Measurements from ENCODE around the gene IL1RAPL1.

Gene IL1RAPL1

DNA sequence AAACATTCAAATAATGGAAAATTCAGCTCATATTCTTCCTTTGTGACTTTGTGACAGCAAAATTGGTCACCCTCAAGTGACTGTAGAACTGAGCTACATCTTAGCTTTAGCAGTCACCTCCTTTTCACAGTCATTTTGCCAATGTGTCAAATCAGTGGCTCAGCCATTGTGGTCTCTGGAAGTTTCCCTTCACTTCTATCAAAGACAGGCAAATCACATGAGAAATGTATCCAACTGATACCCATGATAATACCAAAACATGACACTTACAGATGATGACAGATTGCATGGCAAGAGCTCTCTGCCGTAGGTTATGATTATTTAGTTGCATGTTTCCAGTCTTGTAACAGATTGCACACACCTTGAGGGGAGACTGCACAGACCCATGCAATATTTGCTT lies 1078.3 kb downstream of the IL1RAPL1 start:
- DNase-seq, result no peak

DNA sequence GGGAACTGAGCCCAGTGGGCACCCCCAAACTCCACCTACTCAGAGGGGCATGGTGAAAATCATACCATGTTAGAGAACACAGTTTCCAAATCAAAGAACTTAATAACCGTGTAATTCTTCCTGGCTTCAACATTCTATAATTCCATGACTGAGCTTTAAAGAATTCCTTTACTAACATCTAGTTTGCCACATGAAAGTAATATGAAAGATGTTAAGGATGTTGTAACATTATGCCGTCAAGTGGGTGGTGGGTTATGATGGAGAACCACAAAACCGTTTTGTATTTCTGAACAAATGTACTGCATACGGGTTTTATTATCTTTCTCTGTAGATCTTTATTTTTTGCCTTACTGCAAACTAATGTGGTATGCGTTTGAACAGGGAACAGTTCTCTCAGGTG lies 1079.1 kb downstream of the IL1RAPL1 start:
- no peak for DNase-seq

DNA sequence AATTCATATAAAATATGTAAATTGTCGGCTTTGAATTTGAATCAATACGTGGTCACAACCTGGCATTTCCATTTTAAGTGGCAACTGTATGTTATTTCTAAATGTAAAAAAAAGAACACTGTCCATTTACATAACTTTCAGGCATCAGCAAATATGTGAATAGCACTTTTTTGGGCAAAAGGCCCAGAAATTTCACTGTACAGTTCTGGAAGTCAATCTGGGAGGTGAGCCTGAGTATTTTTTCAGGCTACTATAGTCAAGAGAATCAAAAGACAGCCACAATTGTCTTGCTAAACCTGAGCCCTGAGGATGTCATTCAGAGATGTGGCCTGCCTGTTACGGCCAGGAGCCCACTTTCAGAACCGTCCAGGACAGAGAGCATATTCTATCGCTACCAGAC lies 1084.2 kb downstream of the IL1RAPL1 start:
- DNase-seq, result no peak

DNA sequence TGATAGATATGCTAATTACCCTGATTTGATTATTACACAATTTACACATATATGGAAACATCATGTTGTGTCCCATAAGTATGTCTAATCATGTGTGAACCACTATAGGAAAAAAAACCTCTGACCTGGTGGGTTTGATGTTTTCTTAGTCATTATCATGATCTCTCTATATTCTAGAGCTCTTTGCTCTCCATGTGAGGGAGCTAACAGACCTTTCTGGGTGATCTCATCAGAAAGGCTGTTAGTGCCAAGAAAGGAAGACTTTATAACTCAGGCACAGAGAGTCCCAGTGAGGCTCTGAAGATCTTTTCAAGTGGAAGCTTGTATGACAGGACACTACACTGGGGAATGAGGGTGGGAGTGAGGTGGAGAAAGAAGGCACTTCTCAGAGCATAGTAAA lies 1100.4 kb downstream of the IL1RAPL1 start:
- DNase-seq, result no peak

DNA sequence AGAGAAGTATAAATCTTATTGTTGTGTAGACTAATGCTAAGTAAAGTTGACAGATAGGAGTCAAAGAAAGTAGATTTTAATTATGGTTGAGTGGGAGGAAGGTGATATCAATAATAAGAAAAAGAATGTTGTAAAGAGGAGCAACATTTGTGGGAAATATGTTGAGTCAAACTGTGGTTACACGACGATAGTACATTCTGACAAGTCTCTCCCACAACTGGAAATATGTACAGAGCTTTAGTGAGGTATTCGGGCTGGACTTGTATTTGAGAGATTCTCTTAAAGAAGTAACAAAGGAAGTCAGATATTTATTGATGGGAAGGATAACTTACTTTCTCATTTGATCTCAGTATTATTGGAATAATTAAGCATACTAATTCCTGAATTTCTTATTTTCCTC lies 1102.8 kb downstream of the IL1RAPL1 start:
- no peak for DNase-seq

DNA sequence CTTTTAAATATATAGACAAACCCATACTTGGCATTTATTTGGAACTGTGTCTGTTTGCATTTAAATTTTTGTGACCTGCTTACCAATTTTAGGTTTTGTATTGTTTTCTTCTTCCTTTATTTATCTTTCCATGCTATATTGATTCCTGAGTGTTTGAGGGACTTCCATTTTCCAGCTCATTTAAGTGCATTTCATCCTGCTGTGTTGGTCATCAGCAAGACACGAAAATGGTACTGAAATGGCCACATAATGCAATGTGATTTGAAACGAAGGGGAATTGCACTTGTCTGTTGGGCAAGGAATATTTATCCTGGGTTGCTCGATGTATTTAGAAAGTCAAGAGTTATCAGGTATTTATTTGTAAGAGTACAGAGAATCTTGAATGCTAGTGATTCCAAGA lies 1103.8 kb downstream of the IL1RAPL1 start:
- DNase-seq, result no peak

DNA sequence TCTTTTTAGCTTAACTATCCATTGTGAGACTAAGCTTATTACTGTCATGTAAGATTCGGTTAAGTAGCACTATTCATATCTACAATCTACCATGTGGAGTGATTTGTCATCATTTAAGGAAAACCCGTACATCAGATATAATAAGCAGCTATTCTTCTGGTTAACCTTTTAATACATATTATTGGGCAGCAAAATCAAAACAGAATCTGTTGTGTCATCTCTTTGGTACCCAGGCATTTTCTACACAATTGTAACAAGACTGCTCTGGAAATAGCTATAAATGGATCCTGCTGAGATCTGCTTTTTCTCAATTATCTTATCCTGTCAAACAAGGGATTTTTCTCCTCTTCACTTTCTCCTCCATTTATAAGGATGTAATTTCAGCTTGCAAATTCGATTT lies 1106.7 kb downstream of the IL1RAPL1 start:
- DNase-seq, result no peak

DNA sequence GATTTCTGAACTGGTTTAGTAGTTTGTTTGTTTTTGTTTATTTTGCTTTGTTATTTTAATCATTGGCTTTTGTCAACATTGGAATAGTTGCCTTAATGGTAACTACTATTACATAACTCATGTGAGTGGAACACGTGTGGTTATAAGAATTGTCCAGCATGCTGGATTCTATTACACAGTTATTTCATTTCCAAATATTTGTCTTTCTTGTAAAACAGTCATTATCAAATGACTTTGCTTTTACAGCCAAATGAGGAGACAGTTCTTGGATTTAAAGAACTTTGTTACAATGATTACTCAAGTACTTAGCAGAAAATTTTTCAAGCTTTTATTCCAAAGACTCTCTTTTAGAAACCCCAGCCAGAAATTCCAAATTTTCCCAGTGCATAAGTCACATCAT lies 1112.0 kb downstream of the IL1RAPL1 start:
- no peak for DNase-seq

DNA sequence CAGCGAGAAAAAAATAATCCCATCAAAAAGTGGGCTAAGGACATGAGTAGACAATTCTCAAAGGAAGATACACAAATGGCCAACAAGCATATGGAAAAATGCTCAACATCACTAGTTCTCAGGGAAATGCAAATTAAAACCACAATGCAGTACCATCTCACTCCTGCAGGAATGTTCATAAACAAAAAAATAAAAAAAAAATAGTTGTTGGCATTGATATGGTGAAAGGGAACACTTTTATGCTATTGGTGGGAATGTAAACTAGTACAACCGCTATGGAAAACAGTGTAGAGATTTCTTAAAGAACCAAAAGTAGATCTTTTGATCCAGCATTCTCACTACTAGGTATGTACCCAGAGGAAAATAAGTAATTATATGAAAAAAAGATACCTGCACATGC lies 1119.8 kb downstream of the IL1RAPL1 start:
- DNase-seq, result no peak

DNA sequence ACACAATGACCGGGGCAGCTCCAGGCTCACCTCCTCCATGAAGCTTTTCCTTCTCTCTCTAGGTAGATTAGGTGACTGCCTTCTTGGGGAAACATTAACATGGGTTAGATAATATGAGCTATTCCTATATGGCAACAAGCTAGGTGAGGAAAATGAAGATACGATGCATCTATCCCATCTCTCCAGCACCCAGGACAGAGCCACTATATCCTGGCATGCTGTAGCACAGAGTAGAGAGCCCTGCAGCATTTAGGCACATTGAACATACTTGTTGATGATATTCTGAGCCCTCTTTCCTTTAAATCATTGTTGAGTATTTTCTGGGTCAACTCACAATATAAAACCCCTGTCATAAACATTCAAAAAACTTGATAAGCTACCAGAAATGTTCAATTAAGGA lies 1133.9 kb downstream of the IL1RAPL1 start:
- DNase-seq, result no peak

DNA sequence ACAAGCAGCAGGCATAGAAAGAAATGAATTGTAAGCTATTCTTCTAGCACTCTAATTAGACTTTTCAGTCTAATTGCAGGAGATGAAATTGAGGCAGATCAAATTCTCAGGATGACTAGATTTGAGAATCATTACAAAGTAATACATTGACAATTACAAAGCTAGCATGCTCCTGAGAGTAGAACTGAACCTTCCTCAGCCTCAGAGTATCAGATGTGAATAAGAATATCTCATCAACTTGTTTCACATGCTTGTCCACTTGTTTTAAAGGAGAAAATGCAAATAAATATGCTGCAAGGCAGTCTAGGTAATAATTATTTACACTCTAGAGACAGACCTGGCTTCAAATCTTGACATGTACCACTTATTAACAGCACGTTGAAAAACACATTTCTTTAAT lies 1137.1 kb downstream of the IL1RAPL1 start:
- no peak for DNase-seq

DNA sequence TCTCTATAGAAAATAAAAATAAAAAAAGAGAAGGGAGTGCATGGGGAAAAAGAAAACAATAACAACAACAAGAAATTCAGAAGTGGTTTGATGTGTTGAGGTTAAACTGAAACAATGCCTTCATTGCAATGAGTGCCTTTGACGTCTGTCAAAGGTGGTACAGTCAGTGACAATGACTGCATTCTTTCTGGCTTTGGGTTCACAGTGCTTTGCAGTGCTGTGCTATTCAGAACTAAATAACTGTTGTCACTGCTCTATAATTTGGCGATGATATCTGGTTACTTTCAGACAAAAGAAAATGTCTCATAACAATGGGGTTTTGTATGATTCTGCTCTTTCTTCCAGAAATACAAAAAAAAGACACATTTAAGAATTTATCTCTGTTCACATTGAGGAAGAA lies 1139.6 kb downstream of the IL1RAPL1 start:
- DNase-seq, result no peak

DNA sequence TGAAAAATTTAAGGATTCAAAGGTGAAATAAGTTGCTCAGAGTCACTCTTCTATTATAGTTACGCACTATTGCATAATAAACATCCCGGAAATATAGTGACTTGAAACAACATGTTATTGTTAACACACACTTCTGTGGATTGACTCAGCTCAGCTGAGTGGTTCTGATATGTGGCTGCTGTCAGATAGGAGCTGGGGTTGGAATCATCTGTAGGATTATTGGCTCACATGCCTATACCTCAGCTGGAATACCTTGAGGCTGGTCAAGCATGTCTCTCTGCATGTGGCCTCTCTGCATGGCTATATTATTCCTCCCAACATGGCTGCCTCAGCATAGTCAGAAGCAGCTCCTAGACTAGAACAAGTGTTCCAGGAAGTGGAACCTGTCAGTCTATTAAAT lies 1141.4 kb downstream of the IL1RAPL1 start:
- DNase-seq, result no peak

DNA sequence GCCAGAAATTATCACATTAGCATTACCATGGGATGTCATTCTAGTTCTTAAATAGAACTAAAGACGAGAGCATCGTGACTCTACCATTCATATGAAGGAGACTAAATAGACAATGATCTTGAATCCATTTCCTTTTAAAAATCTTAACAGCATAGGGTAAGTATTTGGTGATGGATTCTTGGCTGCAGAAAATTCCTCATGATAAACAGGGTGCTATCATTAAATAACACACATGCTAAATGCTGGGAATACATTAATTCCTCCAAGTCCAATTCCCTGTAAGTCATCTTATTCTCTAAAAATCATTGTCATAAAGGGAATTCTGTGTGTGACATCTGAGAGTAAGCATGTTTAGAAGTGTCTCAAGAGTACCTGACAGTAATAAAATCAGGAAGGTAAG lies 1157.7 kb downstream of the IL1RAPL1 start:
- no peak for DNase-seq

DNA sequence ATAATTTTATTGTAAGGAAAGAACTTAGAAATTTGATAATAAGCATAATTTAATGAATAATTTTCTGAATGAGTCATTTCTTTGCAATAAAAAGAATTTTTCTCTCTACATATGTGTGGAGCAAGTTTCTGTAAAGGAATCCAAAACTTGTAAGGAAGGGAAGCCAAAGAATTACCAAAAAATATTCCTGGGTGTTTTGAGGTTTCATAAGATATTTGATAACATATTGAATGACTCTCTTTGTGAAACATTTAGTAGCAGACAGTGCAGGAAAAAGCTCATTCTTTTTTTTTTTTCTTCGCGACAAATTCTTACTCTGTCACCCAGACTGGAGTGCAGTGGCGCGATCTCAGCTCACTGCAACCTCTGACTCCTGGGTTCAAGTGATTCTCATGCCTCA lies 1159.1 kb downstream of the IL1RAPL1 start:
- DNase-seq, result no peak

DNA sequence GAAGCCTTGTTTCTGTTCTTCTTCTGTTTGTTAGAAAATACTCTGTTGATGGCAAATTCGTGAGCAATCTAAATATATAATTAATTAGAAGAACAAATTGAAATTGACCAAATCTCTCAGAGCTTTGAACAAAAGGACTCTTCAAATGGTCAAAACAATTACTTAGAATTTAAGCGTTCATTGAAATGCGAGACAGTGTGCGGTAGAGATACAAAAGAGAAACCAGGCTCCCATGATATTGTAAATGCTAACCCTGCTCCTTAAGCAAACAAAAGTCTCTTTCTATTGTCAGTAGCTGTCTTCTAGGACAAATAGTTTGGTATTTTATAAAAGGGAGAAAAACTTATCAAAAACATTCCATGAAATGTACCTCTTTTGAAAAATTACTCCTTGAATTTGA lies 1174.8 kb downstream of the IL1RAPL1 start:
- DNase-seq, result no peak

DNA sequence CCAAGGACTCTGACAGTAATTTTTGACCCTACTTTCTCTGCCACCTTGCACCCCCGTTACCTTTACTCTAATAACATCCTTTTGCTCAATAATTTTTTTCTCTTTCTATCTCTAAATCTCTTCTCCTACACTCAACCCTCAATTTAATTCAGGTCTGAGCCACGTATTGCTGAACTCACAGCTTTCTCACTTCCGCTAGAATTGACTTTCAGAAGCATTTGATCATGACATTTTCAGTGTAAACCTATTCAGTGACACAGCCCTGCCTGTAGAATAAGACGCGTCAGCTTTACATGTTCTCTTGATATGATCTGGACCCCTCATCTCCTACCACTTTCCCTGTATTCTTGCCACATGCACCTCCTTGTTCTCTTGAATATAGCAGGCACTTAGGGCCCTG lies 1188.6 kb downstream of the IL1RAPL1 start:
- DNase-seq, result no peak

DNA sequence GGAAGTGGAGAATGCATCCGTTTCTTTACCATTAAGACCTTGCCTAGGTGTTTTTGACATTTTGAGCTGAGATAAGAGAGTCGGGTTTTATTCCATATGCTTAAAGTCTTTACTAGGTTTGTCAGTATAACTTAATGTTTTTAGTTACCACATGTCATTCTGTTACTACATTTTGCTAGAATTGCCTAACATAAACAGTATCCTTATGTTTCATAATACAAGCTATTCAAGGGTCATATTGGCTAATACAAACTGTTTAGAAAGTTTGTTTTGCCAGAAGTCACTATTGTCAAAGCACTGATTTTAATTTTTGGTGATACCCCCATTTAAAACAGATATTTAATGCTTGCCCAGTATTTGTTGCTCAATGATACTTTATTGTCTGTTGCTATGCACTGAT lies 1200.4 kb downstream of the IL1RAPL1 start:
- DNase-seq, result no peak

DNA sequence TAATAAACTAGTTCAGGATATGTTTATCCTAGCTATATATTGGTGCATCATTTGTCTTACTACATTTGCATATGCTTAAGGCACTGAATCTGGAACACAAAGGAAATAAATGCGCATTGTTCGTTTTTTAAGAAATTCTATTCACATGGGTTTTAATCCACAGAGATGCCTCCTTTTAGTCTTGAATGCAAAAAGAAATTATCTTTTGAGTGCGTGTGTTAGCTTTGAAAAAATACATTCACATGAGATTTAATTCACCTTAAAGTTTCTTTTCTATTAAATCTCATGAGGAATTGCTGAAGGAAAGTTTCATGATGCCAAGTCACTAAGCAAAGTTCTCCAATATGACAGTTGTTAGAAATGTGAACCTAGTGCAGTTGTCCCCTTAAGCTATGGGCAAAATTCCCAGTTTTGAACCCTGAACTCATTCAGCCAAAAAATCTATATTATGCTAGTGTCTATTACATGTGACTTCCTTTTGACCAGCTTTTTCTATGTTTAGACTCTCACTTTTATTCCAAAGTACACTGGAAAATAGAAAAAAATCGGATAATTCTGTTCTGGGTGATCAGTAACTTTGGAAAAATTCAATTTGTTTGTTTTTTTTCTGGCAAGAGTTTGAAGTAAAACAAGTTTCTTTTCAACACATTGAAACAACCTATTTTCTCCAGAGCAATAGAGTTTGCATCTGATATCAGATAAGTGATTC lies 1201.9 kb downstream of the IL1RAPL1 start:
- no peak for DNase-seq

DNA sequence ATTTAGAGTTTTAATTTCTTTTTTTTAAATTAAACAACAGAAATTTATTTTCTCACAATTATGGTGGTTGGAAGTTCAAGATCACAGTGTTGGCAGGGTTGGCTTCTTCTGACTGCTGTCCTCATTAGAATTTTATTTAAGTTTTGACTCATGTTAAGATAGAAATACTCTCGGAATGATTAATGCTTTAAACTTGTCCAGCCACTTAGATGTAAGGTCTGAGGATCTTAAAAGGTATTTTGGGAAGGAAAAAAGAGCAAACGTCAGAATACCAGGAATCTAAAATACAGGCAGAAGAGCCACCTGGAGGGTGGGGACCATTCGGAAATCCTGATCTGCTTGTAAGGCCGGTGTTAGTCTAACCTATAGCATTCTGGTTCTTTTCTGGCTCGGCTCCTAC lies 1205.1 kb downstream of the IL1RAPL1 start:
- DNase-seq, result no peak

DNA sequence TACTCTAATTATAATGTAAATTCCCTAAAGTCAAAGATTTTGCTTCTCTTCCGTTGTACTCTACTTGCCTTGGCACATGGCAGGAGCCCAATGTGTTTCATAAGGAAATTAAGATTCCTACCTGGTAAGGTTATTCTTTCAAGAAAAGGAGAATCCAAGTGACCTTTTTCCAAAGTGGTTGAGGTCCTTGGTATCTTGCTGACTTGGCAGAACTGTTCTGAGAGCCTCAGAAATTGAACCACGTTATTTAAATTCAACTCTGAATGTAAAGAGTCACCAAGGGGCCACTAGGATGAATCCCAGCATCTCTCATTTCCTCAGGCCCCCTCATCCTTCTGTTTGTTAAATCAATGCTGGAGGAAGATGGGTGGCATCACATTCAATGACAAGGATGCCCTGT lies 1209.9 kb downstream of the IL1RAPL1 start:
- DNase-seq, result no peak

DNA sequence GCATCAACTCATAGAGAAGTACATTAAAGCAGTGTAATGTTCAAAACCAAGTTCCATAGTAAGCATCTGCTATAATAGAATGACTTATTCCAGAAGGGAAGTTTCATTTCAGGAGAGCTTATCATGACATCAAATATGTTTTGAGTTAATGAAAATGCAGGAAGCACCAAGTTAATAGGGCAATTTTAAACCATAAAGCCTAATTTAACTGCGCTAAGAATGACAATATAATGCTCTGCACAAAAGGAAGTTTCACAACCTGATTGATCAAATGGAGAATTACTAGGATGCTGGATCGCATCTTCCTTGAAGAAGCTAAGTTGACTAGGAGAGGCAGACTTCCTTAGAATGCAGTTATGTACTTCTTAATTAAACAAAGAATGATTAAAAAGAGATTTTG lies 1211.2 kb downstream of the IL1RAPL1 start:
- no peak for DNase-seq

DNA sequence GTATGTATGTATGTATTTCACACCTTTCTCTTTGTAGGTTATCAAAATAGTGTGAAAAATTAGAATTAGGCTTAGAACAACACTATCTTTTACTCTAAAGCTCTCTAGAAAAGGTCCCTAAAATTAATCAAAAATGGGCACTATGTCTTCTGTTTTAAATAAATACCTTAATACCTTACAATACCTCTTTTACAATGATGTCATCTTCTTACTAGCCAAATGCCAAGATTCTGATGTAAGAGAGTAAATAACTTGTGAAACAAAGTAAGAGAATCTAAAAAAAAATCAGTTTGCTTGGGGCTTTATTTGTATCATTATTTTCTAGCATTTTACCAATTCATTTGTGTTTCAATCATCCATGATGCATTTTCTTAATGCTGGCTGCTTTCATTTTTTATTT lies 1225.9 kb downstream of the IL1RAPL1 start:
- no peak for DNase-seq

DNA sequence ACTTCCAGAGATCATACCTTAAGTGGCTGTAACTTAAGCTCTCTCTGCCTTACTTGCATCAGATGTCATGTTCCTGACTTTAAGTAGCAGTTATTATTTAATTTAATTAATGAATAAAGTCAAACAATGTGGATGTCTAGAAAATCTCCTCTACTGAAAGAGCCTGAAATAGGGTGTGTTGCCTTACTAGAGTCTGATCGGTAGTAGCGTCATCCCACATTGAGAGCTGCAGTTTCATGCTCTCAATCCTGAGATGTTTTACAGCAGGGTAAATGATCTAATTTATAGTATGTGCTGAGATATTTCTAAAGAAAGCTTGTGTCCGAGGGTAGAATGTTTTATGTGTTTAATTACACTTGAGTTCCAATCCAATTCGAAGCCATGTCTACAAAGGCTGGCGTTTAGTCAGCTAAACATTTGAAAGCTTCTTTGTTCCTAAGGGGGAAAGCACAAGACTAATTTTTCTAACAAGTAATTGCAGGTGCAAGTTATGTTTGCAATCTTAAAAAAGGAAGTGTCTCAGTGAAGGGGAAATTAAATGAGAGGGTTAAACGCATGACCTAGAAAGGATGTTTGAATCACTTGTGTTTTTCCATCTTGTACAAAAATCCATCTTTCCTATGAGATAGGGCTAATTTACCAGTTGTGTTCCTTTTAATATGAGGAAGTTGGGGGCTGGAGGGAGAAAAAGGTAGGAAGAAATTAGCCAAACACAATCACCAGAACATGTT lies 1237.1 kb downstream of the IL1RAPL1 start:
- DNase-seq, result no peak

DNA sequence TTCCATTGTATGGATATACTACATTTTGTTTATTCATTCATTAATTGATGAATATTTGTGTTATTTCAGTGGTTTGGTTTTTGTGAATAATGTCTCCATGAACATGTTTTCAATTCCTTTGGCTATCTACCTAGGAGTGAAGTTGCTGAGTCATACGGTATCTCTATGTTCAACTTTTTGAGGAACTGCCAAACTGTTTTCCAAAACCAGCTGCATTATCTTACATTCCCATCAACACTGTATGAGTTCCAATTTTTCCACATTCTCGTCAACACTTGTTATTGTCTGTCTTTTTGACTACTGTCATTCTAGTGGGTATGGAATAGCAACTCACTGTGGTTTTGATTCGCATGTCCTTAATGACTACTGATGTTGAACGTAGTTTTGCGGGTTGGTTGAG lies 1239.5 kb downstream of the IL1RAPL1 start:
- no peak for DNase-seq

Data from NCI-H748 treated with DMSO at 0.1 percent for 48 hours (cell line).